ENCODE data around the gene DYNC2I2.

The DYNC2I2 gene

DNA sequence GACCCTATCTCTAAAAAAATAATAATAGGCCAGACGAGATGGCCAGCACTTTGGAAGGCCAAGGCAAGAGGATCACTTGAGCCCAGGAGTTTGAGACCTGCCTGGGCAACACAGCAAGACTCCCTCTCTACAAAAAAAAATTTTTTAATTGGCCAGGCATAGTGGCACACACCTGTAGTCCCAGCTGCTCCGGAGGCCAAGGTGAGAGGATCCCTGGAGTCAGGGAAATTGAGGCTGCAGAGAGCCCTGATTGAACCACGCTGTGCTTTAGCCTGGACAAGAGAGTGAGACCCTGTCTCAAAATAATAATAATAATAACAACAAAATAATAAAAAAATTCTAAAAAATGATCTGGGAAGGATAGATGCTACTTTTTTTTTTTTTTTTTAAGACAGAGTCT lies 1.1 kb upstream of the DYNC2I2 start:
- no peak for DNase-seq
- TF ChIP-seq GATA1 (IDR thresholded peaks at IDR 0.05; ENCODE audit: low read depth, low read length) (no peak), POLR2A (IDR thresholded peaks at IDR 0.05; ENCODE audit: low read length) (no peak)

DNA sequence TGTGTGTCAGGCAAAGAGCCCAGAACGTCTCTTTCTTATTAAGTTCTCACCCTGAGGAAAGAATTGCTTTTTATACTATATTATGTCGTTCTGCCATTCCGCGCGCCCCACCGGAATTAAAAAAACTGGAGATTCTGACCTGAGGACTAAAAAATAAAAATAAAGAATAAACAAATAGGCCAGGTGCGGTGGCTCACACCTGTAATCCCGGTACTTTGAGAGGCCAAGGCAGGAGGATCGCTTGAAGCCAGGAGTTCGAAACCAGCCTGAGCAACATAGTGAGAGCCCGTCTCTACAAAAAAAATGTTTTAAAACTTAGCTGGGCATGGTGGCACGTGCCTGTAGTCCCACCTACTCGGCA lies 677 bp upstream of the DYNC2I2 start:
- DNase-seq = no peak
- TF ChIP-seq POLR2A (IDR thresholded peaks at IDR 0.05; ENCODE audit: low read length) = no peak
- no peak for TF ChIP-seq GATA1 (IDR thresholded peaks at IDR 0.05; ENCODE audit: low read depth, low read length)

DNA sequence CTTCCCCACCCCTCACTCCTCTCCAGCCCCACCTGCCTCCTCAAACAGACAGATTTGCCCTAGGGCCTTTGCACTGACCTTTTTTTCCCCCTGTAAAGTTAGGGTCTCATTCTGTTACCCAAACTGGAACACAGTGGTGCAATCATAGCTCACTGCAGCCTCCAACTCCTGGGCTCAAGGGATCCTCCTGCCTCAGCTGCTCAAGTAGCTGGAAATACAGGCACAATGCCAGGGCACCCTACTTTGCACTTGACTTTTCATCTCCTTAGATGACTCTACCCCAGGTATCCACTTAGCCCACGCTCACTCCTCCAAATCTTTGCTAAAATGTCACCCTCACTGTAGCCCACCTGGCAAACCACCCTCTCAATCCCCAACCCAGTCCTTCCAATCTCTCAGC lies 2.2 kb downstream of the DYNC2I2 start:
- no peak for TF ChIP-seq GATA1 (IDR thresholded peaks at IDR 0.05; ENCODE audit: low read depth, low read length)
- TF ChIP-seq POLR2A (IDR thresholded peaks at IDR 0.05; ENCODE audit: low read length) = no peak
- DNase-seq = no peak

DNA sequence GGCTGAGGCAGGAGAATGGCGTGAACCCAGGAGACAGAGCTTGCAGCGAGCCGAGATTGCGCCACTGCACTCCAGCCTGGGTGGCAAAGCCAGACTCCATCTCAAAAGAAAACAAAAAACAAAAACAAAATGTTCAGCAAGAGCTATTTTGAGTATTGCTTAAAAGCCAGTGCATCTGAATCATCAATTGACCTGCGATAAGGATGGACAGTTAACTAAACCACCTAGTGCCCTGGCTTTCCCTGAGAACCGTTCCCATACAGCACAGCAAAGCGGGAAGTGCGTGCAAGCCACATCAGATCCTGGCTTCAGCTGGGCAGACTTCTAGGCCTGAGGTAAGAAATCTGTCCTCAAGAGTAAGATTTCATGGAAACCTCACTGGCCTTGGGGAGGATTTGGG lies 2.7 kb downstream of the DYNC2I2 start:
- TF ChIP-seq POLR2A (IDR thresholded peaks at IDR 0.05; ENCODE audit: low read length) = no peak
- no peak for TF ChIP-seq GATA1 (IDR thresholded peaks at IDR 0.05; ENCODE audit: low read depth, low read length)
- DNase-seq = no peak

DNA sequence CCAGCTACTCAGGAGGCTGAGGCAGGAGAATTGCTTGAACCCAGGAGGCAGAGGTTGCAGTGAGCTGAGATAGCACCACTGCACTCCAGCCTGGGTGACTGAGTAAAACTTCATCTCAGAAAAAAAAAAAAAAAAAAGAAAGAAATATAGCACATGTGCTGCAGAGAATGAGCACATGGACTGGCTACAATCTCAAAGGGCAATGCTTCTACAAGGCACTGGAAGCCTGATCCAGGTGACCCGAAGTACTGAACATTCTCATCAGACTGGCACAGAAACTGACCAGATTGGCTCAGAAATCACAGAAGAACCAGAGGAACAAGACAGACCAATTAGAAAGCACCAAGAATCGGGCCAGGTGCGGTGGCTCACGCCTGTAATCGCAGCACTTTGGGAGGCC lies 4.8 kb downstream of the DYNC2I2 start:
- no peak for DNase-seq
- TF ChIP-seq POLR2A (IDR thresholded peaks at IDR 0.05; ENCODE audit: low read length) (no peak), GATA1 (IDR thresholded peaks at IDR 0.05; ENCODE audit: low read depth, low read length) (no peak)

DNA sequence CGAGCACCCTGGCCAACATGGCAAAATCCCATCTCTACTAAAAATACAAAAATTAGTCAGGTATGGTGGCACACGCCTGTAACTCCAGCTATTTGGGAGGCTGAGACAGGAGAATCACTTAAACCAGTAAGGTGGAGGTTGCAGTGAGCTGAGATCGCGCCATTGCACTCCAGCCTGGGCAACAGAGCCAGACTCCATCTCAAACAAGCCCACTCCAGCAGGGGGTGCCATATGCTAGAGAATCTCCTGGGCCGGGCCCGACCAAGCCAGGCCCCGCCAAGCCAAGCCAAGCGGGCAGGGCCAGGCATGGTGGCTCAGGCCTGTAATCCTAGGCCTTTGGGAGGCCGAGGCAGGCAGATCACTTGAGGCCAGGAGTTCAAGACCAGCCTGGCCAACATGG lies 8.4 kb downstream of the DYNC2I2 start:
- DNase-seq = peak; percentile 68 to 77

DNA sequence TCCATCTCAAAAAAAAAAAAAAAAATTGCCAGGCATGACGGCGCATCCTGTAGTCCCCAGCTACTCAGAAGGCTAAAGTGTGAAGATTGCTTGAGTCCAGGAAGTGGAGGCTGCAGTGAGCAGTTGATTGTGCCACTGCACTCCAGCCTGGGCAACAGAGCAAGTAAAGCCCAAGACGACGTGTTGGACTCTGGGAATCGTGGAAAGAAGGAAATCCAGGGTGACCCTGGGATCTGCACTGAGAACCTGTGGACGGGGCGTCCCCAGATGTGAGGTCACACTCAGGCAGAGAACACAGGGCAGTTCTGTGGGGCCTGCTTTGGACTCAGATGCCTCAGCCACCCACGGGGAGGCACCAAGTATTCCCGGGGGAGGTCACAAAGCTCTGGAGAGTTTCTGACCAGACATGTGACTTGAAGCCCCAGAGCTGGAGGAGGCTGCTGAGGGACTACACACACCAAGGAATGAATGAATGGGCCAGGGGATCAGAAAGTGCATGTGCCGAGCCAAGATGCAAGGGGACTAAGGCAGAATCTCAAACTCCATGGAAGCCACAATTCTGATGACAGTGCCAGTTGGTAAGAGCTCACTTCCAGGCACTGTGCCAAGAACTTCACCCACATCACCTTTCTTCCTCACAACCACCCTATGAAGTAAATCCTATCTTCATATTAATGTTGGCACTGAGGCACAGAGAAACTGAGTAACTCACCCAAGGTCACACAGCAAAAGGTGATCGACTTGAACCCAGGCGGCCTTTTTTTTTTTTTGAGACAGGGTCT lies 12.9 kb downstream of the DYNC2I2 start:
- no peak for TF ChIP-seq GATA1 (IDR thresholded peaks at IDR 0.05; ENCODE audit: low read depth, low read length)
- TF ChIP-seq POLR2A (IDR thresholded peaks at IDR 0.05; ENCODE audit: low read length) = no peak
- DNase-seq = no peak

DNA sequence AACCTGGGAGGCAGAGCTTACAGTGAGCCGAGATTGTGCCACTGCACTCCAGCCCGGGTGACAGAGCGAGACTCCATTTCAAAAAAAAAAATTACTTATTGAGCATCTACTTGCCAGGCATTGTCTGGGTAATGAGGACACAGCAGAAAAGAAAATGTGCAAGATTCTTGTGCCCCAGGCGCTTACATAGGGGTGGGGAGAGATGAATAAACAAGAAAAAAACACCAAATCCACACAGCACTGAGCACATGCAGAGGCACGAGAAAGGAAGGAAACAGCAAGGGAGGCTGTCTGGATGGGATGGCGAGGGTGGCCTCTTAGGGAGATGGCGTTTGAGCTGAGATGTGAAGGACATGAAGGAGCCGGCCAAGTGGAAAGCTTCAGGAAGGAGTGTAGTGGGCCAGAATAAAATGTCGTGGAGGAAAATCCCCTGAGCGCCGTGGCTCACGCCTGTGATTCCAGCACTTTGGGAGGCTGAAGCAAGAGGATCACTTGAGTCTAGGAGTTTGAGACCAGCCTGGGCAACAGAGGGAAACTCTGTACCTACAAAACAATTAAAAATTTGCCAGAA lies 13.9 kb downstream of the DYNC2I2 start:
- DNase-seq = no peak
- TF ChIP-seq GATA1 (IDR thresholded peaks at IDR 0.05; ENCODE audit: low read depth, low read length) = no peak
- no peak for TF ChIP-seq POLR2A (IDR thresholded peaks at IDR 0.05; ENCODE audit: low read length)

DNA sequence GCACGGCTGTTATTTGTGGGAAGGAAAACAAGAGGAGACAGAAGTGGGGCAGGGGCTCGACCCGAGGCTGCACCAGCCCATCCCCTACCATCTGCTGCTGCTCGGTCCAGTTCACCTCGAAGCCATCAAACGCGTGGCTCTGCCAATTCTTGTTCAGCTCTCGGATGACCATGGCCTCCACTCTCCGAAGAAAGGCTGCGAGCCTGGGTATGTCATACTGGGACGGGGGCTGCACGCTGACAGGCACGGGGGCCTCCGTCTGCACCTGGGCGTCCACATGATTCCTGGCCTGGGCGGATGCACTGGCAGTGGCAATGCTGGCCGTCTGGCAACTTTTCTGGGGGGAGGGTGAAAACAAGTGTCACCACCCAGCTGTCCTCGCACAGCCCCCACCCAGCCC lies 16.0 kb downstream of the DYNC2I2 start:
- DNase-seq = no peak
- TF ChIP-seq POLR2A (IDR thresholded peaks at IDR 0.05; ENCODE audit: low read length) (no peak), GATA1 (IDR thresholded peaks at IDR 0.05; ENCODE audit: low read depth, low read length) (no peak)

DNA sequence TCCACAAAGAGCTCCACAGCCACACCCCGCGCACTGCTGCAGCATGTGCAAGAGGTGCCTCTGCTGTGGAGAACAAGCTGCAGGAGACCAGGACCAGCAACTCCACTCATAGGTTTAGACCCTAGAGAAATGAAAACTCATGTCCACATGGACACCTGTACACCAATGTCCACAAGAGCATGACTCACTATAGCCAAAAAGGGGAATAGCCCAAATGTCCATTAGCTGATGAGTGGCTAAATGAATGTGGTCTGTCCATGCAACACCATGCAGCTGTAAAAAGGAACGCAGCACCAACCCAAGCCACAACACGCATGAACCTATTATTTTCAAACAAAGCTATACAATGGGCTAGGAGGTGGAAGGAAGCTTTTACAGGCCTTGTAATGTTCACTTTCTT lies 18.1 kb downstream of the DYNC2I2 start:
- TF ChIP-seq GATA1 (IDR thresholded peaks at IDR 0.05; ENCODE audit: low read depth, low read length) (no peak), POLR2A (IDR thresholded peaks at IDR 0.05; ENCODE audit: low read length) (no peak)
- DNase-seq = no peak

DNA sequence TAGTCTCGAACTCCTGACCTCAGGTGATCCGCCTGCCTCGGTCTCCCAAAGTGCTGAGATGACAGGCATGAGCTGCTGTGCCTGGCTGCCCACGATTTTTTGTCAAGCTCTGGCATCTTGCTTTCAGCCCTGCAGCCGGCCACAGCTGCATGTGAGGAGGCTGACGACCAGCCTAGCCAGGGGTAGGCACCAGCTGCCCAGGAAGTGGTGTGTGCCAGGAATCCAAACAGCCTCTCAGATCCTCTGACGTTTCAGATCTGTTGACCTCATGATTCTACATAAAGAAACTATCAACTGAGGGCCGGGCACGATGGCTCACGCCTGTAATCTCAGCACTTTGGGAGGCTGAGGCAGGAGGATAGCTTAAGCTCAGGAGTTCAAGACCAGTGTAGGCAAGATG lies 19.0 kb downstream of the DYNC2I2 start:
- TF ChIP-seq POLR2A (IDR thresholded peaks at IDR 0.05; ENCODE audit: low read length) = no peak
- no peak for TF ChIP-seq GATA1 (IDR thresholded peaks at IDR 0.05; ENCODE audit: low read depth, low read length)
- no peak for DNase-seq

DNA sequence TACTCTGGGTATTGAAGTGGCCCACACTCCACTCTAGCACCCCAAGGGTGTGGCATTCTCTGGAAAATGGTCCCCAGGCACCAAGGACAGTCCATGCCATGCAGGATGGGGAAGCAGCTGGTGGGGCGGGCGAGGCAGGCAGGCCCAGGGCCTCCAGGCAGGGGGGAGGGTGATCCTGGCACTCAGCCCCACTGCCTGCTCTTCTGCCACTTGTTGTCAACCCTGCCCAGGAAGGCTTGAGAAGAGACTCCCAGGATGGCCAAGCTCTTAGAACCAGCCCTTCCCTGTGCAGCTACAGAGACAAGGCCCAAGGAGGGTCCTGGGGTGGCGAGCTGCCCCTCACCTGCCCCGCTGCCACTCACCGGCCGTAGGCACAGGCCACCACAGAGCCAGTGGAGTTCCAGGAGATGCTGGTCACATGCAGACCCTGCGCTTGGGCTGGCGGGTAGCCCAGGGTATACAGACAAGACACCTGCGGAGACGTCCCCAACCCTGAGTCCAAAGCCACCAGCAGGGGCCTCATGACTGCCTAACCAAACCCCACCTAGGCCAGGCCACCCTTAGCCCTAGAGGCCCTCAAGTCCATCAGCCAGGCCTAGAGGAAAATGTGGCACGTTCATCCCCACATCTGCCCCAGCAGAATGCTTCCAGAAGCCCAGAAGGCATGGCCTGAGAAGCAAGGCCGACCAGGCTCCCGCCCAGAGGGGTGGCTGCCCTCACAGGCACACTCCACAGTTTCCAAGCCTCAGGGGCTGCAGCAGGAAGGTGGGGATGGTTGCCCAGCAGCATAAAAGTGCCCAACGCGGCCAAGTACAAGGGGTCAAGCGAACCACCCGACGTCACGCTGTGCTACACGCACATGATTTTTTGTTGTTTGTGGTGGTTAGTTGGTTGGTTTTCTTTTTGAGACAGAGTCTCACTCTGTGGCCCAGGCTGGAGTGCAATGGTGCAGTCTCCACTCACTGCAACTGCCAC lies 19.8 kb downstream of the DYNC2I2 start:
- no peak for TF ChIP-seq POLR2A (IDR thresholded peaks at IDR 0.05; ENCODE audit: low read length)
- TF ChIP-seq GATA1 (IDR thresholded peaks at IDR 0.05; ENCODE audit: low read depth, low read length) = no peak

DNA sequence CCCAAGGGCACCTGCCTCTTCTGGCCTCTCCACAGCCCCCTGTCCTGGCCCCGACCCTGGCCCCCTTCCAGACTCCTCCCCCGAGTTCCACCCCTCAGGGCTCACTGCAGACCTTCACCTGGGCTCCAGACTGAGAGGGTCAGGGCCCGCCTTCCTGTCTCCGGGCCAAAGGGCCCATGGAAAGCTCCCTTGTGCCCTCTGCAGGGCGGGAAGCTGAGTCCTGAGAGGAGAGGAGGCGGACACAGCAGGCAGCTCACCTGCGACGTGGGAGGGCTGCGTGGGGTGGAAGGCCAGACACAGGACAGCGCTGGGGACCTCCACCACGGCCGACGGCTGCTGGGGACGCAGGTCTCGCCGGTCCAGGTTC lies 20.6 kb downstream of the DYNC2I2 start:
- TF ChIP-seq GATA1 (IDR thresholded peaks at IDR 0.05; ENCODE audit: low read depth, low read length) (no peak), POLR2A (IDR thresholded peaks at IDR 0.05; ENCODE audit: low read length) (no peak)
- DNase-seq = no peak

More for the DNA sequence above, 19.8 kb downstream of the DYNC2I2 start:
- no peak for DNase-seq

DNA sequence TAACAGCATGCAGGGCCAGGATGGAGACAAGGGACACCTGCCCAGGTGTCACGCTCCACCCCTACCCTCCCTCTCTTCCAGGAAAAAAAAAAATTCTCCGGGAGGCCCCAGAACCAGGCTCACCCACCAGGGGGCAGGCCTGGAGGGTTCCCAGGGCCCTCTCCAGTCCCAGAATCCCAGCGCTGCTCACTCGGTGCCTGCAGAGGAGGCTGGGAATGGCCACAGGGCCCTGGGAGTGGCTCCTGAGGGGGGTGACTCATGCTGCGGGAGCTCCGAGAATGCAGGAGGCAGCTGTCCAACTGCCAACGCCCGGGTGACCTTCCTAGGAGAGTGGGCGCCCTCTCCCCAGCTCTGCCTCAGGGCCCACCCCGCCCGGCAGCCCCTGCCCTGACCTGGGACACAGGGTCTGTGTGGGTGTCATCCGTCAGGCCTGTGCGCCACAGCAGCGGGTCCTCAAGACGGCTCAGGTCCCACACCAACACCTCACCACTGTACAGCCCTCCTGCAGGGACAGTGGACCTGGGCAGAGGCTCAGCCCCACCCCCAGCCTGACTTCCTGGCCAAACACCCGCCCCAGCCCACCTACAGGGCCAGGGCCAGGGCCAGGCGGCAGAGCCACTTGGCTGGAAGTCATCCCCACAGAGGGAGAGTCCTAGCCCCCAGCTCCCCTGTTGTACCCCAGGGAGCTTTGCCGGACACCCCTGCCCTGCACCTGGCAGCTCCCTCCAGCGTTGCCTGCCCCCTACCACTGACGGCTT lies 21.2 kb downstream of the DYNC2I2 start:
- TF ChIP-seq GATA1 (IDR thresholded peaks at IDR 0.05; ENCODE audit: low read depth, low read length) (no peak), POLR2A (IDR thresholded peaks at IDR 0.05; ENCODE audit: low read length) (no peak)
- DNase-seq = peak in 1 of 2 experiments; percentile 23
